Panc1 (cell line): Measurements from ENCODE around the gene ARFGAP1. TPM values are rescaled to one million over a fixed set of nuclear protein-coding genes. Genes with fewer than 3 reads are reported as not detected.

Source experiments
- ATAC-seq: fragments of 200-7000 bp; cut with Tn5 transposase; 2 replicates; pipeline ENCODE4 v1.9.1; 2020; ENCODE audit warnings: mild to moderate bottlenecking, moderate library complexity
- BruUV-seq: library from RNA; stranded (reverse); fragments of 400-500 nt; replicated peaks from 2 replicates; lab custom pipeline; 2021; lab: Mats Ljungman, UMichigan
- CTCF ChIA-PET: fragments of 300-600 bp; sonication (Branson Sonifier 250); formaldehyde crosslinking; loops from one replicate; lab custom pipeline; 2022; ENCODE audit warnings: antibody characterized with exemption; lab: Charles Lee
- POLR2A ChIA-PET: fragments of 300-600 bp; sonication (Branson Sonifier 250); formaldehyde crosslinking; loops from one replicate; lab custom pipeline; 2022; ENCODE audit warnings: antibody characterized with exemption; lab: Charles Lee
- DNase-seq: peaks from one replicate; pipeline ENCODE4 v3.0.0-alpha.2; 2010; ENCODE audit warnings: low read depth, low spot score
- H3K27ac ChIP-seq: 2 replicates; pipeline ENCODE4 v1.5.1; 2011; ENCODE audit warnings: mild to moderate bottlenecking, low read length, inconsistent platforms
- H3K27me3 ChIP-seq: fragments of 200-500 bp; sonication (Bioruptor generic); 2 replicates; pipeline ENCODE4 v1.6.0; 2014; ENCODE audit warnings: low read length, inconsistent platforms; ENCODE audit not compliant: control insufficient read depth, insufficient read depth
- H3K36me3 ChIP-seq: fragments of 200-500 bp; sonication (Bioruptor generic); 2 replicates; pipeline ENCODE4 v1.5.1; 2014; ENCODE audit warnings: inconsistent platforms, mild to moderate bottlenecking, low read length, moderate library complexity; ENCODE audit not compliant: control insufficient read depth, insufficient read depth
- H3K4me1 ChIP-seq: 2 replicates; pipeline ENCODE4 v1.5.1; 2011; ENCODE audit warnings: inconsistent platforms, mild to moderate bottlenecking, low read length, moderate library complexity; ENCODE audit not compliant: control insufficient read depth, insufficient read depth
- H3K4me3 ChIP-seq, 2 experiments: 2 replicates each; pipeline ENCODE4 v1.5.1; 2011 to 2012; ENCODE audit warnings: low read depth in 2 of 2, low read length in 2 of 2, mild to moderate bottlenecking in 2 of 2, inconsistent platforms in 1 of 2, moderate library complexity in 1 of 2
- H3K9me3 ChIP-seq: fragments of 200-500 bp; sonication (Bioruptor generic); 2 replicates; pipeline ENCODE4 v1.5.1; 2014; ENCODE audit warnings: low read depth, mild to moderate bottlenecking, inconsistent platforms, low read length, moderate library complexity; ENCODE audit not compliant: control insufficient read depth, insufficient read depth
- CTCF ChIP-seq: fragments of 450-650 bp; IDR thresholded peaks from 2 replicates; pipeline ENCODE4 v1.5.1; 2017; ENCODE audit warnings: mild to moderate bottlenecking
- POLR2AphosphoS5 ChIP-seq: IDR thresholded peaks from 2 replicates; pipeline ENCODE4 v1.6.1; 2012; ENCODE audit warnings: mild to moderate bottlenecking, low read depth, low read length, moderate library complexity
- REST ChIP-seq, 2 experiments: IDR thresholded peaks; 2 replicates each; pipeline ENCODE4 v1.6.1; 2011 to 2012; ENCODE audit warnings: low read depth in 2 of 2, control low read depth in 1 of 2, low read length in 1 of 2, mild to moderate bottlenecking in 1 of 2, moderate library complexity in 1 of 2; ENCODE audit not compliant: insufficient read depth in 1 of 2
- SIN3A ChIP-seq: IDR thresholded peaks from 2 replicates; pipeline ENCODE4 v1.6.1; 2012; ENCODE audit warnings: low read depth, mild to moderate bottlenecking, low read length, moderate library complexity, borderline replicate concordance; ENCODE audit not compliant: insufficient read depth
- TCF7L2 ChIP-seq: IDR thresholded peaks from 2 replicates; pipeline ENCODE4 v1.6.1; 2011; ENCODE audit warnings: mild to moderate bottlenecking, low read depth, low read length, inconsistent platforms
- in situ Hi-C: cut with HindIII; loops from 2 replicates; pipeline ENCODE4 v1.10.0; 2016; ENCODE audit warnings: low sequenced_read_pairs, low pct_unique_long_range_greater_than_20kb
- intact Hi-C: fragments of 100-400 bp; cut with micrococcal nuclease; formaldehyde crosslinking; loops from one replicate; pipeline ENCODE4 v1.10.0; 2022; ENCODE audit not compliant: unreplicated experiment
- total RNA-seq: library from RNA; stranded (reverse); gene quantifications from one replicate; pipeline ENCODE4 v1.2.1, GENCODE V29; 2021; ENCODE audit not compliant: unreplicated experiment

The ARFGAP1 gene
- total RNA-seq, 1 experiment from 2014 or later: 110 TPM

- BruUV-seq: no TSS peak
- TF ChIP-seq REST (IDR thresholded peaks at IDR 0.05; ENCODE audit: insufficient read depth in 1 of 2, low read depth in 2 of 2, low read length in 1 of 2) (no peak), CTCF (peak; percentile 75)
- ATAC-seq (no peak), DNase-seq (no peak)
- Histone ChIP-seq H3K4me1 (peaks cover 58% of the 10 kb centered on the region), H3K27me3 (no peaks in the 10 kb centered on the region), H3K36me3 (no peaks in the 10 kb centered on the region), H3K9me3 (no peaks in the 10 kb centered on the region), H3K4me3 (no peak overlapping the region), H3K27ac (peak overlapping the region; percentile 62)
- intact Hi-C loops: no loop called here
- in situ Hi-C loops: no loop called here
- CTCF ChIA-PET: no interaction called here
- POLR2A ChIA-PET: no interaction called here
Observed at GRCh38 chr20:63230800-63231268, 41.8 kb upstream of the ARFGAP1 start.

- TF ChIP-seq TCF7L2 (peak; percentile 44), REST (IDR thresholded peaks at IDR 0.05; ENCODE audit: insufficient read depth in 1 of 2, low read depth in 2 of 2, low read length in 1 of 2) (no peak), CTCF (no peak), POLR2AphosphoS5 (no peak; the same call in 1 of the 2 replicates), SIN3A (no peak)
- intact Hi-C loops (no loop called here), in situ Hi-C loops (no loop called here)
- ChIA-PET POLR2A (interaction anchor here (0.6 kb wide), 2 partner anchors 279 to 299 kb away, joined by 4 to 6 read pairs; no protein-coding TSS in a partner anchor), CTCF (interaction anchor here (0.6 to 3.6 kb wide), 3 partner anchors 8 to 34 kb away, joined by 4 to 52 read pairs (median 5); no protein-coding TSS in a partner anchor)
- Histone ChIP-seq H3K27me3 (no peaks in the 10 kb centered on the region), H3K4me1 (peaks cover 69% of the 10 kb centered on the region), H3K36me3 (no peaks in the 10 kb centered on the region), H3K9me3 (no peaks in the 10 kb centered on the region), H3K27ac (peak overlapping the region; percentile 81), H3K4me3 (no peak overlapping the region; a peak in 1 of 4 replicates)
- BruUV-seq: no TSS peak
- peak; percentile 54 for DNase-seq
- peak; percentile 69 for ATAC-seq
Observed at GRCh38 chr20:63232235-63233060, 40.2 kb upstream of the ARFGAP1 start.
